Measurements from ENCODE around the gene PTPRM. TPM values are rescaled to one million over a fixed set of nuclear protein-coding genes. Genes with fewer than 3 reads are reported as not detected.

Gene PTPRM
- polyA plus RNA-seq, 1 of the 3 experiments (the other 2 are of a cell fraction) = 16.0 TPM

DNA sequence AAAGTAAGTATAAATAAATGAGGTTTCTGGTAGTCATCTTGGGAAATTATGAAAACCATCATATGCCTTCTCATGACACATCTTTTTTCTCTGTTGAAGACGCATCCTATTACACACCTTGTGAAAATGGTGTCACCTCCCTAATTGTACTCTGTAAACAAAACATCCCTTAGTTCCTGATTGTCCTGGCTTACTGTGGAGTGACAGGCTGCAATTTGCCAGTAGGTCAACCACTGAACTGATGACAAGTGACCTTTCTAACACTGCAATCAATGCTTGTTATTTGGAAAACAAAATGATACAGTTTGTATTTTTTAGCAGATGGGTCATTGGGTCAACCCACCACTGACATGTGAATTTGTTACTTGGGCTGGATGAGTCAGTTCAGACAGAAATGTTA is 219.5 kb downstream of the PTPRM start:
- no peaks in the 10 kb centered on the region for H3K27me3 ChIP-seq (ENCODE audit: insufficient read depth)
- H3K4me3 ChIP-seq (ENCODE audit: low read depth in 2 of 2, low read length in 1 of 2) = no peak overlapping the region
- no peaks in the 10 kb centered on the region for H3K79me2 ChIP-seq (ENCODE audit: insufficient read depth)
- CTCF ChIA-PET = no interaction called here
- H3K36me3 ChIP-seq (replicated peaks in 1 of 2; ENCODE audit: control insufficient read depth in 1 of 2, insufficient read depth in 2 of 2, low read length in 1 of 2) = no peaks in the 10 kb centered on the region
- no peaks in the 10 kb centered on the region for H3F3A ChIP-seq (replicated peaks; ENCODE audit: insufficient read depth)
- H3K27ac ChIP-seq (ENCODE audit: low read depth in 2 of 2, low read length in 1 of 2) = no peak overlapping the region
- TF ChIP-seq, protein P1, sequence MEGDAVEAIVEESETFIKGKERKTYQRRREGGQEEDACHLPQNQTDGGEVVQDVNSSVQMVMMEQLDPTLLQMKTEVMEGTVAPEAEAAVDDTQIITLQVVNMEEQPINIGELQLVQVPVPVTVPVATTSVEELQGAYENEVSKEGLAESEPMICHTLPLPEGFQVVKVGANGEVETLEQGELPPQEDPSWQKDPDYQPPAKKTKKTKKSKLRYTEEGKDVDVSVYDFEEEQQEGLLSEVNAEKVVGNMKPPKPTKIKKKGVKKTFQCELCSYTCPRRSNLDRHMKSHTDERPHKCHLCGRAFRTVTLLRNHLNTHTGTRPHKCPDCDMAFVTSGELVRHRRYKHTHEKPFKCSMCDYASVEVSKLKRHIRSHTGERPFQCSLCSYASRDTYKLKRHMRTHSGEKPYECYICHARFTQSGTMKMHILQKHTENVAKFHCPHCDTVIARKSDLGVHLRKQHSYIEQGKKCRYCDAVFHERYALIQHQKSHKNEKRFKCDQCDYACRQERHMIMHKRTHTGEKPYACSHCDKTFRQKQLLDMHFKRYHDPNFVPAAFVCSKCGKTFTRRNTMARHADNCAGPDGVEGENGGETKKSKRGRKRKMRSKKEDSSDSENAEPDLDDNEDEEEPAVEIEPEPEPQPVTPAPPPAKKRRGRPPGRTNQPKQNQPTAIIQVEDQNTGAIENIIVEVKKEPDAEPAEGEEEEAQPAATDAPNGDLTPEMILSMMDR (IDR thresholded peaks at IDR 0.05) = no peak
- TF ChIP-seq FOXJ3 (CRISPR knock-in tag; IDR thresholded peaks at IDR 0.05) (no peak), GATA2 (CRISPR knock-in tag; IDR thresholded peaks at IDR 0.05) (no peak), RCOR1 (IDR thresholded peaks at IDR 0.05; ENCODE audit: low read length) (no peak), MEF2A (IDR thresholded peaks at IDR 0.05; ENCODE audit: borderline replicate concordance, low read depth) (no peak), POLR2AphosphoS5 (IDR thresholded peaks at IDR 0.05; ENCODE audit: low read depth, low read length) (no peak), ELF1 (IDR thresholded peaks at IDR 0.05) (no peak), SIN3A (IDR thresholded peaks at IDR 0.05; ENCODE audit: borderline replicate concordance, low read depth, low read length) (no peak), NFIC (IDR thresholded peaks at IDR 0.05; ENCODE audit: borderline replicate concordance) (no peak), EZH2phosphoT487 (IDR thresholded peaks at IDR 0.05; ENCODE audit: borderline replicate concordance, low read depth) (no peak), RFX5 (IDR thresholded peaks at IDR 0.05; ENCODE audit: low read length) (no peak)
- TF ChIP-seq, protein P2, sequence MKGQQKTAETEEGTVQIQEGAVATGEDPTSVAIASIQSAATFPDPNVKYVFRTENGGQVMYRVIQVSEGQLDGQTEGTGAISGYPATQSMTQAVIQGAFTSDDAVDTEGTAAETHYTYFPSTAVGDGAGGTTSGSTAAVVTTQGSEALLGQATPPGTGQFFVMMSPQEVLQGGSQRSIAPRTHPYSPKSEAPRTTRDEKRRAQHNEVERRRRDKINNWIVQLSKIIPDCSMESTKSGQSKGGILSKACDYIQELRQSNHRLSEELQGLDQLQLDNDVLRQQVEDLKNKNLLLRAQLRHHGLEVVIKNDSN (IDR thresholded peaks at IDR 0.05; ENCODE audit: borderline replicate concordance, low read depth) = no peak
- TF ChIP-seq, protein P3, sequence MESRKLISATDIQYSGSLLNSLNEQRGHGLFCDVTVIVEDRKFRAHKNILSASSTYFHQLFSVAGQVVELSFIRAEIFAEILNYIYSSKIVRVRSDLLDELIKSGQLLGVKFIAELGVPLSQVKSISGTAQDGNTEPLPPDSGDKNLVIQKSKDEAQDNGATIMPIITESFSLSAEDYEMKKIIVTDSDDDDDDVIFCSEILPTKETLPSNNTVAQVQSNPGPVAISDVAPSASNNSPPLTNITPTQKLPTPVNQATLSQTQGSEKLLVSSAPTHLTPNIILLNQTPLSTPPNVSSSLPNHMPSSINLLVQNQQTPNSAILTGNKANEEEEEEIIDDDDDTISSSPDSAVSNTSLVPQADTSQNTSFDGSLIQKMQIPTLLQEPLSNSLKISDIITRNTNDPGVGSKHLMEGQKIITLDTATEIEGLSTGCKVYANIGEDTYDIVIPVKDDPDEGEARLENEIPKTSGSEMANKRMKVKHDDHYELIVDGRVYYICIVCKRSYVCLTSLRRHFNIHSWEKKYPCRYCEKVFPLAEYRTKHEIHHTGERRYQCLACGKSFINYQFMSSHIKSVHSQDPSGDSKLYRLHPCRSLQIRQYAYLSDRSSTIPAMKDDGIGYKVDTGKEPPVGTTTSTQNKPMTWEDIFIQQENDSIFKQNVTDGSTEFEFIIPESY (IDR thresholded peaks at IDR 0.05; ENCODE audit: borderline replicate concordance, low read depth) = no peak
- TF ChIP-seq, protein P4, sequence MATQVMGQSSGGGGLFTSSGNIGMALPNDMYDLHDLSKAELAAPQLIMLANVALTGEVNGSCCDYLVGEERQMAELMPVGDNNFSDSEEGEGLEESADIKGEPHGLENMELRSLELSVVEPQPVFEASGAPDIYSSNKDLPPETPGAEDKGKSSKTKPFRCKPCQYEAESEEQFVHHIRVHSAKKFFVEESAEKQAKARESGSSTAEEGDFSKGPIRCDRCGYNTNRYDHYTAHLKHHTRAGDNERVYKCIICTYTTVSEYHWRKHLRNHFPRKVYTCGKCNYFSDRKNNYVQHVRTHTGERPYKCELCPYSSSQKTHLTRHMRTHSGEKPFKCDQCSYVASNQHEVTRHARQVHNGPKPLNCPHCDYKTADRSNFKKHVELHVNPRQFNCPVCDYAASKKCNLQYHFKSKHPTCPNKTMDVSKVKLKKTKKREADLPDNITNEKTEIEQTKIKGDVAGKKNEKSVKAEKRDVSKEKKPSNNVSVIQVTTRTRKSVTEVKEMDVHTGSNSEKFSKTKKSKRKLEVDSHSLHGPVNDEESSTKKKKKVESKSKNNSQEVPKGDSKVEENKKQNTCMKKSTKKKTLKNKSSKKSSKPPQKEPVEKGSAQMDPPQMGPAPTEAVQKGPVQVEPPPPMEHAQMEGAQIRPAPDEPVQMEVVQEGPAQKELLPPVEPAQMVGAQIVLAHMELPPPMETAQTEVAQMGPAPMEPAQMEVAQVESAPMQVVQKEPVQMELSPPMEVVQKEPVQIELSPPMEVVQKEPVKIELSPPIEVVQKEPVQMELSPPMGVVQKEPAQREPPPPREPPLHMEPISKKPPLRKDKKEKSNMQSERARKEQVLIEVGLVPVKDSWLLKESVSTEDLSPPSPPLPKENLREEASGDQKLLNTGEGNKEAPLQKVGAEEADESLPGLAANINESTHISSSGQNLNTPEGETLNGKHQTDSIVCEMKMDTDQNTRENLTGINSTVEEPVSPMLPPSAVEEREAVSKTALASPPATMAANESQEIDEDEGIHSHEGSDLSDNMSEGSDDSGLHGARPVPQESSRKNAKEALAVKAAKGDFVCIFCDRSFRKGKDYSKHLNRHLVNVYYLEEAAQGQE (IDR thresholded peaks at IDR 0.05; ENCODE audit: low read depth, low read length) = no peak
- TF ChIP-seq, protein P5, sequence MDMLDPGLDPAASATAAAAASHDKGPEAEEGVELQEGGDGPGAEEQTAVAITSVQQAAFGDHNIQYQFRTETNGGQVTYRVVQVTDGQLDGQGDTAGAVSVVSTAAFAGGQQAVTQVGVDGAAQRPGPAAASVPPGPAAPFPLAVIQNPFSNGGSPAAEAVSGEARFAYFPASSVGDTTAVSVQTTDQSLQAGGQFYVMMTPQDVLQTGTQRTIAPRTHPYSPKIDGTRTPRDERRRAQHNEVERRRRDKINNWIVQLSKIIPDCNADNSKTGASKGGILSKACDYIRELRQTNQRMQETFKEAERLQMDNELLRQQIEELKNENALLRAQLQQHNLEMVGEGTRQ (IDR thresholded peaks at IDR 0.05; ENCODE audit: borderline replicate concordance, low read depth, low read length) = no peak
- TF ChIP-seq, protein P6, sequence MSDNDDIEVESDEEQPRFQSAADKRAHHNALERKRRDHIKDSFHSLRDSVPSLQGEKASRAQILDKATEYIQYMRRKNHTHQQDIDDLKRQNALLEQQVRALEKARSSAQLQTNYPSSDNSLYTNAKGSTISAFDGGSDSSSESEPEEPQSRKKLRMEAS (IDR thresholded peaks at IDR 0.05; ENCODE audit: low read depth) = no peak
- no peak overlapping the region for H2AFZ ChIP-seq (ENCODE audit: low read depth)
- DNase-seq = no peak
- POLR2A ChIA-PET = no interaction called here
- no peak overlapping the region for H3K4me2 ChIP-seq
- H3K9ac ChIP-seq = no peak overlapping the region
- peaks cover 0 to 3% of the 10 kb centered on the region in 2 experiments; a peak in 1 of 4 replicates for H3K4me1 ChIP-seq (ENCODE audit: control insufficient read depth in 1 of 2, insufficient read depth in 2 of 2, low read depth in 1 of 2, low read length in 1 of 2)
- H3K9me3 ChIP-seq = no peaks in the 10 kb centered on the region
- H4K20me1 ChIP-seq (ENCODE audit: insufficient read depth) = no peaks in the 10 kb centered on the region
- H3K9me2 ChIP-seq = no peaks in the 10 kb centered on the region
- 47% methylated on average over 1 of the region's 1 CpG for WGBS (ENCODE audit: low lambda C conversion rate)
